GOT3 (cell line): ENCODE measurements around the gene SMIM1.

Source experiments
- DNase-seq: peaks from one replicate; lab custom pipeline; 2025; ENCODE audit warnings: mixed read lengths; lab: John Stamatoyannopoulos, UW

SMIM1 gene

GRCh38 chr1:3756394-3756793 is 16.2 kb upstream of the SMIM1 start:
- no peak for DNase-seq

- DNase-seq, result no peak
These were observed 13.4 kb upstream of the SMIM1 start for GRCh38 chr1:3759164-3759563.

GRCh38 chr1:3759796-3760195 is 12.8 kb upstream of the SMIM1 start:
- DNase-seq, result no peak

GRCh38 chr1:3761296-3762010 is 11.1 kb upstream of the SMIM1 start:
- DNase-seq, result no peak

- no peak for DNase-seq
These were observed 10.2 kb upstream of the SMIM1 start for GRCh38 chr1:3762151-3762872.

- no peak for DNase-seq
These were observed 9.7 kb upstream of the SMIM1 start for GRCh38 chr1:3762873-3763228.

GRCh38 chr1:3763351-3764125 is 9.0 kb upstream of the SMIM1 start:
- no peak for DNase-seq

GRCh38 chr1:3767328-3767925 is 5.1 kb upstream of the SMIM1 start:
- no peak for DNase-seq

- DNase-seq, result no peak
These were observed 3.6 kb upstream of the SMIM1 start for GRCh38 chr1:3768811-3769390.

DNA sequence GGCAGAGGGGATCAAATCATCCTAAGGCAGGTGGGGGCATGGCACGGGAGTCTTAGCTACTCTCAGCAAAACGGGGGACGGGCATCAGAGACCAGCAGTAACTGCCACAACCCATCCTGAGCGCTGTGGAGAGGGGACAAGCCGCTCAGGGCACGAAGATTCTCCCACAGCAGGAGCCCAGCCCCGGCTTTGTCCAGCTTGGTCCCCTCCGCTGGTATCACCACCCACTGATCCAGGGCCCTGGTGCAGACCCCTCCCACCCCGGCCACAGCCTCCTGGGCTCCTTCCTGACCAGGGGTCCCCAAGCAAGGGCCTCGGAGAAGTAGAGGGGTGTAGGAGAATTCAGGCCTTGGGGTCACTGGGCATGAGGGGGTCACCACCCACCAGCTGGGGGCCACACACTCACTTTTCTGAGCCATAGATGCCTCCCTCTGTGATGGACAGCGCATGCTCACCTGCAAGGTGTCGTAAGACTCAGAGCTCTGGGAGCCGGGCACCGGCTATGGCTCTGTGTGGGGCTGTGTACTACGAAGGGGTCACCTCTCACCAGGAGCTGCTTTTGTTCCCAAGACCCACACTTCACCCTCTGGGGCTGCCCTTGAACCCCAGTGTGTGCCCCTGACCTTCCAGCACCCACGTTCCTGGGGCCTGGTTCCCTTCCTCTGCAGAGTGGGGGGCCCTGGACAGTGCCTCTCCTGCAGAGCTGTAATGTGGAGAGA is 2.3 kb upstream of the SMIM1 start:
- DNase-seq, result no peak

DNA sequence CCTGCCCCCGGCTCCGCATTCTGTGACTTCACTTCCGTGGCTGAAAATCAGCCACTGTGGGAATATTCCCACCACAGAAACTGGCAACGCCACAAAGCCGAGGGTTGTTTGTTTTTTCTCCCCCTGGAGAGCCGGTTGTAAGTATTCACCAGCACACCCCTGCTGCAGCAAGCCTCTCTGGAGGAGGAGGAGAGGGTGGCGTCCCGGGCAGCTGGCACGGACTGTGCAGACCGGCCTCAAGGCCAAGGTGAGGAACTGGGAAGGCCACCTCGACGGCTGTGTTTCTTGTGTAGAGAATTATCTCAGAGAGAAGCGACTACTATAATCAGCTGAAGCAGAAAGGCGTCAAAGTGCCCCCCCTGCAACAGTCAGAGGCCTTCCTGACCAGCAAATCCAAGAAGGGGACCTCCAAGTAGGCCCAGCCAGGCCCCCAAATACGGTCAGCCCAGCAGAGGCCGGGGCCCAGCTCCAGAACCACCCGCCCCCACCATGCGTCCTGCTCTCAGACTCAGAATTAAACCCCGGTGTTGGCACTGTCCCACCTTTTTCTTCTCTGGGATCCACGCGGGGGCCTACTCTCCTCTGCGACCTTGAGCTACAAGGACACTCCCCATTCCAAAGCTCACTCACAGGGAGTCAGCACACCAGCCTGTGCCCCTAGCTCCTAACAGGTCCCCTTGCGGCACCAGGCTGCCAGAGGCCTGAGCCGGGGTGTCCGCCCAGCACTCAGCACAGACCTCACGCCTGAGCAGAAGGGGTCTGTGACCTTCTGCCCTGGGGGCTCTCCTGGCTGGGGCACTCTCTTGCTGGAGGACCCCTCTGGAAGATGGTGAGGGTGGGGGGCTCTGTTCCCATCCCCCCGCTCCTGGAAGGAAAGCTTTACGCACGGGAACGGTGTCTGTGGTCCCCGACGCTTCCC is 1.2 kb upstream of the SMIM1 start:
- DNase-seq, result no peak

GRCh38 chr1:3772027-3772714 is 378 bp upstream of the SMIM1 start:
- DNase-seq, result no peak

- DNase-seq, result no peak
These were observed 1.2 kb downstream of the SMIM1 start for GRCh38 chr1:3773572-3774275.

GRCh38 chr1:3774276-3774945 is 1.9 kb downstream of the SMIM1 start:
- no peak for DNase-seq

DNA sequence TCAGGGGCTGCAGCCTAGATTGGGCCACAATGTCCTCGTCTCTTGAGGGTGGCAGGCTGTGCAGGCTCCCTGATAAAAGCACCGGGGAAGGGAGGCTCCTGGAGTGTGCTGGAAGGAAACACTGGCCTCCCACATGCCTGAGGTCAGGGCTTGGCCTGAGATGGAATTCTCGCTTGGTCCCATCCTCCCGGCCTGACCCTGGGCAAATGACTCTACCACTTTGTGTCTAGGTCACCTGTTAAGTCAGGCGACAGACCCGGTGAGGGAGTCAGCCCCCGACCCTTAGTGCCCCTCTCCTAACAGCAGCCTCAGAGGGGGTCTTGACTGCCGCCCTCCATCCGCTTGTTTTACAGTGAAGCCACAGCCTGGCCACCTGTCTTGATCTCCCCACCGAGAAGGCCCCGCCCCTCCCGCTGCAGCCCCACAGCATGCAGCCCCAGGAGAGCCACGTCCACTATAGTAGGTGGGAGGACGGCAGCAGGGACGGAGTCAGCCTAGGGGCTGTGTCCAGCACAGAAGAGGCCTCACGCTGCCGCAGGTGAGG is 2.5 kb downstream of the SMIM1 start:
- DNase-seq, result no peak

- DNase-seq, result no peak
These were observed 3.1 kb downstream of the SMIM1 start for GRCh38 chr1:3775490-3776230.

DNA sequence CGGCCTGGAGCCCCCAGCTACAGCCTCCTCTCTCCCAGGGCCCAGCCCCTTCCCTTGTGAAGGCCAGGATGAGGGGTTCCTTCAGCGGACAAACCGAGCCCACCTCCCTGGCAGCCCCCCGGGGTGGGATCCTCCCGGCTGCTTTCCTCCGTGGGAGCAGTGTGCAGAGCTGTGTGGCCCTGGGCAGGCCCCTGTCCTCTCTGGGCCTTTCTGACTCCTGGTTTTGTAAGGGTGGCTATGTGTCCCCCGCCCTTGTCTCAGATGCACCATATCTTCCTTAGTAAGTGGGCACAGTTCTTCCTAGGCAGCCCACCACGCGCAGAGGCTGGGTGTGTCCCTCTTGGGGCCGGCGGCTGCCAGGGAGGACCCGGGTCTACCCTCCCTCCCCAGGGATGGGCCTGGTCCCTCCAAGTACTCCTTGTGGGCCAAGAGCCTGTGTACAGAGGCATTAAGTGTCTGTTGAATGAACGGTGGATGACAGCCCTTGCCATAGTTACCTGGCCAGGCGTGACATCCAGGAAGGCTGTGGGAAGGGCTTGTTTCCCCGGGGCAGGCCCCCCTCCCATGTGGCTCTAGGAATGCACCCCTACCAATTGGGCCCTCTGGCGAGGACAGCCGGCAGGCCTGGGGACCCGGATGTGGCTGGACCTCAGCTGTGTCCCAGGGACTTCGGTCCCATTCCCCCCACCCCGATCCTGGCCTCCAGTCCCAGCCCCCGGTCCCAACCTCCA is 3.8 kb downstream of the SMIM1 start:
- DNase-seq, result no peak
